ENCODE measurements around the gene GHR.

Gene GHR

GRCh38 chr5:42423285-42424165 lies at the start of gene GHR:
GHR (plus strand) TSS chr5:42423439; CDS start chr5:42565875, 142,436 bp downstream.
- peak in 1 of 2 donors; percentile 8 for DNase-seq

GRCh38 chr5:42374679-42375273 lies 48.5 kb upstream of the GHR start:
- DNase-seq = no peak

- no peak for DNase-seq
Observed at GRCh38 chr5:42377496-42377895, 45.7 kb upstream of the GHR start.

- no peak for DNase-seq
Observed at GRCh38 chr5:42381973-42382372, 41.3 kb upstream of the GHR start.

GRCh38 chr5:42387563-42387962 lies 35.7 kb upstream of the GHR start:
- DNase-seq = no peak

- DNase-seq = no peak
Observed at GRCh38 chr5:42390115-42390514, 33.1 kb upstream of the GHR start.

- DNase-seq = no peak
Observed at GRCh38 chr5:42392917-42393316, 30.3 kb upstream of the GHR start.

- DNase-seq = no peak
Observed at GRCh38 chr5:42396111-42396510, 27.1 kb upstream of the GHR start.

- no peak for DNase-seq
Observed at GRCh38 chr5:42397267-42397666, 26.0 kb upstream of the GHR start.

- DNase-seq = no peak
Observed at GRCh38 chr5:42399702-42400101, 23.5 kb upstream of the GHR start.

GRCh38 chr5:42400474-42400873 lies 22.8 kb upstream of the GHR start:
- no peak for DNase-seq

- DNase-seq = no peak
Observed at GRCh38 chr5:42403236-42403635, 20.0 kb upstream of the GHR start.

- no peak for DNase-seq
Observed at GRCh38 chr5:42404366-42404765, 18.9 kb upstream of the GHR start.

GRCh38 chr5:42419294-42419693 lies 3.9 kb upstream of the GHR start:
- DNase-seq = no peak

GRCh38 chr5:42422656-42423280 lies 471 bp upstream of the GHR start:
- DNase-seq = no peak

- no peak for DNase-seq
Observed at GRCh38 chr5:42426016-42426415, 2.8 kb downstream of the GHR start.

- no peak for DNase-seq
Observed at GRCh38 chr5:42429694-42430093, 6.5 kb downstream of the GHR start.

- no peak for DNase-seq
Observed at GRCh38 chr5:42434047-42434724, 10.9 kb downstream of the GHR start.

- no peak for DNase-seq
Observed at GRCh38 chr5:42436051-42436450, 12.8 kb downstream of the GHR start.

GRCh38 chr5:42454216-42454995 lies 31.2 kb downstream of the GHR start:
- DNase-seq = no peak

- no peak for DNase-seq
Observed at GRCh38 chr5:42461033-42461432, 37.8 kb downstream of the GHR start.

GRCh38 chr5:42461507-42461906 lies 38.3 kb downstream of the GHR start:
- no peak for DNase-seq

GRCh38 chr5:42462083-42462482 lies 38.8 kb downstream of the GHR start:
- DNase-seq = no peak

Data from stimulated activated CD4-positive, alpha-beta T cell treated with anti-CD3 and anti-CD28 coated beads, Interleukin-2, amount 100 ng/mL, for 48 hours (primary cell).